ENCODE results near the gene TMEM18.
"Not testable (repeated sequence)": the region's sequence is repeated elsewhere in the genome, so short reads cannot be mapped to it uniquely, and the experiment has no call there.

TMEM18 gene
- 24.0 reads per million, percentile 51 among the genes with 10 or more reads in this experiment for total RNA-seq

DNA sequence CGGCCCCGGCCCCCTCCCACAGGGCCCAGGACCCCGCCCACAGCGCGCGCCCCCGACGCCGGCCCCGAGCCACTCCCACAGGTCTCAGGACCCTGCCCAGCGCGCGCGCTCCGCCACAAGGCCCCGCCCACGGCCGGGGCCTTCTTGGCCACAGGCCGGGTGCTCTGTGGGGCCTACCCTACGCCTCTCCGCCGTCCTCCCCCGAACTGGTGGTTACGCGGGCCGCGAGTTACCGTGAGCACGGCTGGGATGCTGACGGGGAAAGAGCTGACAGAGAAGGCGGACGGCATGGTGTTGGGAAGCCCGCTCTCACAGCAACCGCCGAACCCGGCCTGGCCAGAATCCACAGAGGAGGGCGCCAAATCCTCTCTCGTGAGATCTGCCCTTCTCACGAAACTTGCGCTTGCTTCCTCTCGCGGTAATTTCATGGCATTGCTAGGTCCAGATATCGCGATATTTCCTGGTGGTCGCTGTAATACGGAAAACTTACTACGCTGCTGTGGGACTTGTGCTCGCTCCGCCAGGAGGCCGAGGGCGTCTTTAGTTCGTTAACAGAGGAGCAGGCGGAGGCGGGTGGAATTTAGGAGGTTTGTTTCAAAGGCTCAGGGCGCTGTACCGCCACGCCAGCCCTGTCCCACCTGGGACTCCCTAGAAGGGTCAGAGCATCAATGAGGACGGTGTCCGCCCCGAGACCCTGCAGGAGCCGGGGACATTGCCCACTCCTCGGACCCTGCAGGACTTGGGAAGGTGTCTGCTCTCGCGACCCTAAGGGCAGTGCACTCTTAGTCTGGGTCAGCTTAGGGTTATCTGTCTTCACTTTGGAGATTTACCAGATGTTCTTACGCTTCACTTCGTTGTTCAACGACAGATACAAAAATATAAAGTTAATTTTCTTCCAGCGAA is at the start of gene TMEM18:
TMEM18 (minus strand) TSS at position 351 of the 903 bp plus-strand sequence; CDS start at position 290, 61 bp downstream.
- DNase-seq = peak; percentile 87

DNA sequence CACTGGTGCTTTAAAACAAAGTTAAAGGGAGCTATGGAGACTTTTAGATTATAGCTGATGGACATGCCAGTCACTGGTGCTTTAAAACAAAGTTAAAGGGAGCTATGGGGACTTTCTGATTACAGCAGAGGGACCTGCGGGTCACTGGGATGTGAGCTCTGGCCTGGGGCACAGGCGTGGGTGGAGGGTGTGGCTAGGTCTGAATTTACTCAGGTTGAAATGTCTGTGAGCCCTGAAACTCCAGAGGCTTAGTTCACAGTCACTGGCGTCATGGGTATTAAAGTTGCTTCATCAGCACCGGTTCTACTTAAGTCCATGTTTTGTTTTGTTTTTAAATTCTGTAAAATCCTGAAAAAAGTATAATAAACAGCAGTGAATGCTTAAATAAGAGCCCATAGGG is 49.0 kb upstream of the TMEM18 start:
- no peak for DNase-seq

GRCh38 chr2:725468-725867 is 48.3 kb upstream of the TMEM18 start:
- DNase-seq = no peak

GRCh38 chr2:723761-724160 is 46.6 kb upstream of the TMEM18 start:
- no peak for DNase-seq

DNA sequence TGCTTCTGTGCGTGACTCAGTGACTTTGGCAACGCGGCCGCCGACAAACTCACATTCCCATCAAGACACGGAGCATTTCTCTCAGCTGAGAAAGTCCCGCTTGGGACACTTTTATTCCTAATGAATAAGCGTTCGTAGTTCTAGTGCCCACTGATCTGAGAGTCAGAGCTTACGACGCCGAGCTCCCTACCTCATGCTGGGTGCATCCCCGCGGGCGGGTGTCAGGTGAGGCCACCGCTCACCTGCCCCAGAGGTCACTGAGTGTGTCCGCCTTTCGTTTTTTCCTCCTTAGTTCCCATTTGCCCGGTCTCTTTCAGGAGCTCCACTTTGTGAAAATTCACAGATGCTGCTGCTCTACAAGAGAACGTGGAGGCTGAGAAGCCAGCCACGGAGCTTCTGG is 43.6 kb upstream of the TMEM18 start:
- no peak for DNase-seq

- no peak for DNase-seq
These were observed 42.5 kb upstream of the TMEM18 start for GRCh38 chr2:719734-720133.

DNA sequence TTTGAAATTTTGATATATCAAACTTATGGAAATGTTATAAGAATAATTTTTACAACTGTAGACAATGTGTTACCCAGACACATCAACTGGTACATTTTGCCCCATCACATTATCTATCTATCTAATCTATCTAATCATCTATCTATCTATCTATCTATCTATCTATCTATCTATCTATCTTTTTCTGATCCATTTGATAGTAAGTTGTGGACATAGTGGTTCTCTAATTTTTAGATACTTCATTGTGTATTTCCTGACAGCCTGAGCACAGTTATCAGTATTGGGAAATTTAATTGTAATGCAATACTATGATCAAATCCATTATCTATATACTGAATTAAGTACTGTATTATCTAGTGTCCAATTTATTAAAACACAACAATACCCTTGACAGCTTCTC is 42.0 kb upstream of the TMEM18 start:
- DNase-seq = no peak

DNA sequence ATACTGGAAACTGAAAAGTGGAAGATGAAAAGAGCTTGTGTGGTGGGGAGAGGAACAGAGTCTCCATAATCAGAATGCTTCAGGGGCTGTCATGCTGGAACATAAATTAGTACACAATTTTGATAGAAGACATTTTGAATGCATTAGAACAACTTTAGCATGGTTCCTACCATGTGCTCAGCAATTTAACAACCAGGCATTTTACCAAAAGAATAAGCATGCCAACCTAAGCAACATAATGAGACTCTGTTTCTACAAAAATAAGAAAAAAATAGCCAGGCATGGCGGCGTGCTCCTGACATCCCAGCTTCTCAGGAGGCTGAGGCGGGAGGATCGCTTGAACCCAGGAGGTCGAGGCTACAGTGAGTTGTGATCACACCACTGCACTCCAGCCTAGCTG is 40.5 kb upstream of the TMEM18 start:
- DNase-seq = no peak

GRCh38 chr2:715854-716560 is 38.8 kb upstream of the TMEM18 start:
- DNase-seq = no peak

GRCh38 chr2:715038-715437 is 37.8 kb upstream of the TMEM18 start:
- no peak for DNase-seq

DNA sequence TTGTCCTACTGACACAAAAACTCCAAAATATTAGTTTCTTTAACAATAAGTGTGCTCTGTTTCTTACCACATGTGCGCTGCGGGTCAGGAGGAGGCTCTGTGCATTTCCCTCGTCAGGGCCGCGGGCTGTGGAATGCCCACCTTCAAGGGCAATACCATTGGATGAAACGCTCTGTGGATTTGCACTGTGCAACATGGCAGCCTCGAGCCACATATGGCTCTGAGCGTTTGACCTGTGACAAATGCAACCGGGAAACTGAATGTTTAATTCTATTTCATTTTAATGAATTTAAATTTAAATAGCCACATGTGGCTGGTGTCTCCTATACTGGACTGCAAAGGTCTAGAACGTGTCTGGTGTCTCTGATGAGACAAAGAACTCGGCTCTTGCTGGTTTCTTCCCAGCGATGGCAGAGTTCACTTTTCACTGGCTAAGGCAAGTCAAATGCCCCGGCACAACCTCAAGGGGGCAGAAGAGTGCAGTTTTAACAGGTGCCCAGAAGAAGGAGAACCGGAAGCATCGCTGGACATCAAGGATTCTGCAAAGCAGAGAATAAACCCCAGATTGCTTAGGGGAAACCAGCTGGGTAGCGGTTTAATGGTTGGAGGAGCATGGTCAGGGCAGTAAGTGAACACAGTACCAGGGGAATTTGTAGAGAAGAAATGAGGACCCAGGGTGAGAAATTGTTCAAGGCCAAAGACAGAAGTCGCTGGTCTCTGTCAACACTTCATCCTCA is 37.0 kb upstream of the TMEM18 start:
- peak; percentile 7 for DNase-seq

DNA sequence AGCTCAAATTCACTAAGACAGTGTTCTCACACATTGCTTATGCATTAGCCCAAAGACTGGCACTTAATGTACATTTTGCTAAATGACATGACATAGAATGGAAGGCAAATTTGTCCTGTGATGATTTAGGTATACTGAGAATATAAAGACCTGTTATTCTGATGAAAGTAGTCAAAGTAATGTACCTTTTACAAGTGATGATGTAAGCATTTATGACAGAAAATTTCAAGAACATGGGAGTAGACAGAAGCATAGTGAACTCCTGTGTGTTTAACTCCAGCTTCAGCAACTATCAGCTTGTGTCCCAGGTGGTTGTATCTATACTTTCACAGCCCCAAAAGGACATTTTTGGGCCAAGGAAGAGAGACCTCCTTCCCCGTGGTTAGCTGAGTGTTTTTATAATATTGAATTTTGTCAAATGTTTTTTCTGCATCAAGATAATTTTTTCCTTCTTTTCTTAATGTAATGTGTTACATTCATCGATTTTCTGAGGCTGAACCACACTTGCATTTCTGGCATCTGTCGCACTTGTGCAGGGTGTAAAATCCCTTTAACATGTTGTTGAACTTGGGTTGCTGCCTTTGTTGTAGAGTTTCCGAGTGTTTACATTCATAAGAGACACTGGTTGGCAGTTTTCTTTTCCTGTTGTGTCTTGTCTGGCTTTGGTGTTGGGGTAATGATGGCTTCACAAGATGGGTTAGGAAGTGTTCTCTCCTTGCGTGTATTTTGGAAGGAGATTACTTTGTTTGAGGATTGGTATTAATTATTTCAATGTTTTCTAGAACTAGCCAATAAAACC is 33.9 kb upstream of the TMEM18 start:
- DNase-seq = no peak

DNA sequence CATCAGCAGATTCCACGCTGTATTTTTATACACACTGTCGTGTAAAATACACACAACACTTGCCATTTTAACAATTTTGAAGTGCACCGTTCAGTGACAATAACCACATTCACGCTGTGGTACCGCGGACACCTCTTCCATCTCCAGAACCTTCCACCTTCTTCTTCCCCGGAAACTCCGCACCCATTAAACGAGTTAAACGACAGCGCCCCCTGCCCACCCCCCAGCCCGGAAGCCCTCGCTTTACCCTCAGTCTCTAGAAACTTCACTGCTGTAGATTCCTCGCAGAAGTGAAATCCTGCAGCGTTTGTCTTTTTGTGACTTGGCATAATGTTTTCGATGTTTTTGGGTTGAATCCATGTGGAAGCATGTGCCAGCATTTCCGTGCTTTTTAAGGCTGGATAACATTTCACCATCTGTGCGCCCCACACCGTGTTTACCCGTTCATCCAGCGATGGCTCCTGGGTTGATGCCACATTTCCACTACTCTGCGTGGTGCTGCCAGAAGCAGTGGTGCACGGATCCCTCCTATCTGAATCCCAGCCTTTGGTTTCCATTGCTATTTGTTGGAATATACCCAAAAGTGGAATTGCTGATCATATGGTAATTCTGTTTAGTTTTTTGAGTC is 32.0 kb upstream of the TMEM18 start:
- no peak for DNase-seq

GRCh38 chr2:708667-709066 is 31.5 kb upstream of the TMEM18 start:
- no peak for DNase-seq

GRCh38 chr2:705971-706511 is 28.8 kb upstream of the TMEM18 start:
- DNase-seq = no peak

- DNase-seq = not testable (repeated sequence)
These were observed 25.6 kb upstream of the TMEM18 start for GRCh38 chr2:702765-703164.

- DNase-seq = no peak
These were observed 19.9 kb upstream of the TMEM18 start for GRCh38 chr2:696999-697627.

GRCh38 chr2:696463-696862 is 19.3 kb upstream of the TMEM18 start:
- DNase-seq = no peak

DNA sequence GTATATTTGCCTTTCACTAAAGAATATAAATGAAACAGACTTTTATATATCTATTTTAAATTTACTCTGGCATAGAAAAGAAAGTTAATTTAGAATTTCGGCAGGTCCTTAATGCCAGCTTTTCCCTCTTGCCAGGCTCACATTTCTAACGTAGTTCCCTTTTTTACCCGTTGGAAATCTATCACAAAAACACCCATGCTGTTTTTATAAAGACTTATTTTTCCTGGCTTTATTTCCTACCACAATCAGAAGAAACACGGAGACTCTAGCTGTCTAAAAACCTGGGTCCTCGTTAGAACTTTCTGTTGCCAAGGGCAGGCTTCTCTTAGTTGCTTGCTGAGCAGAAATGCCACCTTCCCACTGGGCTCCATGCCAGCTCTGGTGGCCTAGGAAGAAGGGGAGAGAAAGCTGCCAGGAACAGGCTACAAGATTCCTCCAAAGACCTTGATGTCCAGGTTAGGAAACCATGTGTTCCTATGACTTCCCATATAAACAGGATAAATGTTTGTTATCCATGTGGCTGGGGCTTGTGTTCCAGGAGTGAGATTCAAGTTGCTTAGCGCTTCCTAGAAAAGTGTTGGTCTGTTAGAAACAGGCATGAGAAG is 17.8 kb upstream of the TMEM18 start:
- DNase-seq = no peak

GRCh38 chr2:694174-694573 is 17.0 kb upstream of the TMEM18 start:
- no peak for DNase-seq

DNA sequence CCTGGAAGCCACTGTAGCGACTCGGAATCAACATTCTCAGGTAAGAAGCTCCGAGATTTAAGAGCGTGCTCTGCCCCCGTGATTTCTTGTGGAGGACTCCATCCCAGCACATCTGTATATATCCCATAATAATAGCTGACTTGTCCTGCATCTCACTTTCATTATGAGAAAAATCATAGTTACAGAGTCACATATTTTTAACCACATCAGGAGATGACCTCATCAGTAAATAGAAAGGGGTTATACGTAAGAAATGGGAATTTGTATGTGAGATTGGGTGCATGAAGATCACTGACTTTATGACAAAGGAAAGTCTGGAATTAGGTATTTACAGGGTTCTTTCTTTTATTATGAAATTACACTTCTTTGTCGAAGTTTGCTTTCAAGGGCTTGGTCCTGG is 16.4 kb upstream of the TMEM18 start:
- DNase-seq = no peak

Measured in effector CD4-positive, alpha-beta T cell (primary cell).